ENCODE results near the gene MKLN1.

MKLN1 gene

GRCh38 chr7:131363719-131364118, 36.0 kb downstream of the MKLN1 start:
- no peak for TF ChIP-seq CTCF (IDR thresholded peaks at IDR 0.05; ENCODE audit: insufficient read depth, low read depth, low read length, missing control alignments)
- DNase-seq (ENCODE audit: low read depth) = no peak
- no peak overlapping the region for H3K4me3 ChIP-seq (ENCODE audit: low read length)

DNA sequence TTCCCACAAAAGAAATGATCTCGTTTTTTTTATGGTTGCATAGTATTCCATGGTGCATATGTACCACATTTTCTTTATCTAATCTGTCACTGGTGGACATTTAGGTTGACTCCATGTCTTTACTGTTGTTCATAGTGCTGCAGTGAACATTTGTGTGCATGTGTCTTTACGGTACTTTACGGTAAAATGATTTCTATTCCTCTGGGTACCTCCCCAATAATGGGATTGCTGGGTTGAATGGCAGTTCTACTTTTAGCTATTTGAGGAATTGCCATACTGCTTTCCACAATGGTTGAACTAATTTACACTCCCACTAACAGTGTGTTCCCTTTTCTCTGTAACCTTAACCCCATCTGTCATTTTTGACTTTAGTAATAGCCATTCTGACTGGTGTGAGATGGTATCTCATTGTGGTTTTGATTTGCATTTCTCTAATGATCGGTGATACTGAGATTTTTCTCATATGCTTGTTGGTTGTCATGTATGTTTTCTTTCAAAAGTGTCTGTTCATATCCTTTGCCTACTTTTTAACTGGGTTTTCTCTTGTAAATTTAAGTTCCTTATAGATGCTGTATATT, 37.2 kb downstream of the MKLN1 start:
- no peak overlapping the region for H3K4me3 ChIP-seq (ENCODE audit: low read length)
- no peak for DNase-seq (ENCODE audit: low read depth)
- TF ChIP-seq CTCF (IDR thresholded peaks at IDR 0.05; ENCODE audit: insufficient read depth, low read depth, low read length, missing control alignments) = no peak

DNA sequence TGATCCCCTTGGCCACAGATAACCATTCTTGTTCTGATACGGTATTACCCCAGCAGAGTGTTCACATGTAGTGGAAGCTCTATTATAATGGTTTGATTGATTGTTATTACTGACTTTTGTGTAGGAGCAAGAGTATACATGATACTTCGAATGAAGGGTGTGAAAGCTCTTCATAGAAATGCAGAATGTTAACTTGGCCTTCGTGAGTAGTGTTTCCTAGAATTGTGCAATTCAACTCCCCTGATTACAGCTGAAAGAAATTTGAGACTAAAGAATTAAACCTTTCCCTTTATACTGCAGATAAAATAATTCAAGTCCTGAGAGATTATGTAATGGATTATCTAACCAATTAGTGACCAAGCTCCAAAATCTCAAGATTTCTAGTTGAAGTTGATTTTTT, 38.2 kb downstream of the MKLN1 start:
- TF ChIP-seq CTCF (IDR thresholded peaks at IDR 0.05; ENCODE audit: insufficient read depth, low read depth, low read length, missing control alignments) = no peak
- H3K4me3 ChIP-seq (ENCODE audit: low read length) = no peak overlapping the region
- no peak for DNase-seq (ENCODE audit: low read depth)

DNA sequence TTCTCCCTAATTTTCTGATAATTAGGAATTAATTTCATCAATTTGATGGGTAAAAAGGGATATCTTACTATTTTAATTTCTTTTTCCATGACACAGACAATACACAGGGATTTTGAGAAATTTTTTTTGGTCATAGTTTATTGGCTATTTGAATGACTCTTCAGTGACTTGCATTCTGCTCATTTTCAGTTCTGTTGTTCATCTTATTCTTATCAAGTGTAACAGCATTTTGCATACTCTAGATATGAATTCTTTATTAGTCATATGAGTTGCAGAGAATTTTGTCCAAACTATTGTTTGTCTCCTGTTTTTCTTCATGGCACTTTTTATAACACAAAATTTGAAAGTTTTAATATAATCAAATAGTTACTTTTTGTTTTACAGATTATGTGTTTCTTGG, 41.7 kb downstream of the MKLN1 start:
- no peak overlapping the region for H3K4me3 ChIP-seq (ENCODE audit: low read length)
- no peak for TF ChIP-seq CTCF (IDR thresholded peaks at IDR 0.05; ENCODE audit: insufficient read depth, low read depth, low read length, missing control alignments)
- DNase-seq (ENCODE audit: low read depth) = no peak

GRCh38 chr7:131370523-131370968, 42.9 kb downstream of the MKLN1 start:
- TF ChIP-seq CTCF (IDR thresholded peaks at IDR 0.05; ENCODE audit: insufficient read depth, low read depth, low read length, missing control alignments) = no peak
- peak; percentile 14 for DNase-seq (ENCODE audit: low read depth)
- H3K4me3 ChIP-seq (ENCODE audit: low read length) = no peak overlapping the region

DNA sequence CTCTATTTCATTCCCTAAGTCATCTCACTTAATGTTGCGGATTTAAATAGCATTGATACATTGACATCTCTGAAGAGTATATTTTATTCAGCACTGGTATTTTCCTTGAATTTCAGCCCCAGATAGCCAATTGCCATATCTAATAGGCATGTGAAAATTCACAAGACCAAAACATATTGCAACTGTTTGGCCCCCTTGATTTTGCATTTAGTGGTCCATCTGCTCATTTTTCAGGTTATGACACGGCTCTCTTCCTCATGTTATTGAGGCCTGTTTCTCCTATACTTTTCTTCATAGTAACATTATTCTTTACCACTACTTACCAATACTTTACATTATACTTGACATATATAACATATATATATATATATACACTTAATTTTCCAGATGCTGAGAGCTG, 43.7 kb downstream of the MKLN1 start:
- DNase-seq (ENCODE audit: low read depth) = no peak
- no peak for TF ChIP-seq CTCF (IDR thresholded peaks at IDR 0.05; ENCODE audit: insufficient read depth, low read depth, low read length, missing control alignments)

GRCh38 chr7:131372554-131372953, 44.9 kb downstream of the MKLN1 start:
- no peak for DNase-seq (ENCODE audit: low read depth)
- no peak for TF ChIP-seq CTCF (IDR thresholded peaks at IDR 0.05; ENCODE audit: insufficient read depth, low read depth, low read length, missing control alignments)
- no peak overlapping the region for H3K4me3 ChIP-seq (ENCODE audit: low read length)

More for the DNA sequence above, 43.7 kb downstream of the MKLN1 start:
- H3K4me3 ChIP-seq (ENCODE audit: low read length) = no peak overlapping the region

Data from epithelial cell of esophagus (primary cell).